Measurements from ENCODE around the gene CFAP91. TPM values are rescaled to one million over a fixed set of nuclear protein-coding genes. Genes with fewer than 3 reads are reported as not detected.

CFAP91 gene
- total and polyA plus RNA-seq, 12 donors = 0.19 to 1.6 (median 0.49) TPM

DNA sequence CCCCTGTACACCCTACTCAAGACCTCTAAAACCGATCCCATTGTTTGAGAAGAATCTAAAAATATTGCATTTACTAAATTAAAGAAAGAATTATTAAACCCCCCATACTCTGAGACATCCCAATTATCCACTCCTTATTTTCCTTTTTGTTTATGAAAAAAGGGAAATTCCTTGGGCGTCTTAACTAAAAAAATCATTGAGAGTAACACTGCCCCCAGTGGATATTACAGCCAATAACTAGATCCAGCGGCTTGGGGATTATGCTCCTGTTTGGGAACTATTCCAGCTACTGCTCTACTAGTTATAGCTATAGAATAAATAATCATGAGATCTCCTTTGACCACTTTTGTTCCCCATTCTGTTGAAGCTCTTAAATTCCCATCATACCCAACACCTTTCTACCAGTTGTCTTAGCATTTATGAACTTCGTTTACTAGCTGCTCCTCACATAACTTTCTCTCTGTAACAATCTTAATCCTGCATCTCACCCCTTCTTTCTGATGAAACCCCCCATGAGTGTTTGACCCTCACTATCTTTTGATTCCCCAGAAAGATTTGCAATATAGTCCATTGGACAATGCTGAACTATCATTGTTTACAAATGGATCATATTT lies 12.7 kb upstream of the CFAP91 start:
- intact Hi-C loops (cut with DNase I) = loop anchor here in 1 of 10 donors (10.0 kb wide), 1 partner anchor 415 kb away; no protein-coding TSS in a partner anchor
- TF ChIP-seq, protein P1, sequence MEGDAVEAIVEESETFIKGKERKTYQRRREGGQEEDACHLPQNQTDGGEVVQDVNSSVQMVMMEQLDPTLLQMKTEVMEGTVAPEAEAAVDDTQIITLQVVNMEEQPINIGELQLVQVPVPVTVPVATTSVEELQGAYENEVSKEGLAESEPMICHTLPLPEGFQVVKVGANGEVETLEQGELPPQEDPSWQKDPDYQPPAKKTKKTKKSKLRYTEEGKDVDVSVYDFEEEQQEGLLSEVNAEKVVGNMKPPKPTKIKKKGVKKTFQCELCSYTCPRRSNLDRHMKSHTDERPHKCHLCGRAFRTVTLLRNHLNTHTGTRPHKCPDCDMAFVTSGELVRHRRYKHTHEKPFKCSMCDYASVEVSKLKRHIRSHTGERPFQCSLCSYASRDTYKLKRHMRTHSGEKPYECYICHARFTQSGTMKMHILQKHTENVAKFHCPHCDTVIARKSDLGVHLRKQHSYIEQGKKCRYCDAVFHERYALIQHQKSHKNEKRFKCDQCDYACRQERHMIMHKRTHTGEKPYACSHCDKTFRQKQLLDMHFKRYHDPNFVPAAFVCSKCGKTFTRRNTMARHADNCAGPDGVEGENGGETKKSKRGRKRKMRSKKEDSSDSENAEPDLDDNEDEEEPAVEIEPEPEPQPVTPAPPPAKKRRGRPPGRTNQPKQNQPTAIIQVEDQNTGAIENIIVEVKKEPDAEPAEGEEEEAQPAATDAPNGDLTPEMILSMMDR (IDR thresholded peaks at IDR 0.05) = peak in 7 of 9 donors; percentile 47 to 61 (median 50)
- H3K27ac ChIP-seq = no peak overlapping the region
- H3K27me3 ChIP-seq = no peaks in the 10 kb centered on the region
- DNase-seq = no peak
- no peak for ATAC-seq
- WGBS, 2 donors = 55 to 56% methylated on average over 4 of the region's 4 CpGs
- H3K4me1 ChIP-seq = no peaks in the 10 kb centered on the region
- no peak overlapping the region for H3K4me3 ChIP-seq
- H3K36me3 ChIP-seq = no peaks in the 10 kb centered on the region
- peaks cover 0 to 4% (median 0%) of the 10 kb centered on the region in 11 donors for H3K9me3 ChIP-seq

DNA sequence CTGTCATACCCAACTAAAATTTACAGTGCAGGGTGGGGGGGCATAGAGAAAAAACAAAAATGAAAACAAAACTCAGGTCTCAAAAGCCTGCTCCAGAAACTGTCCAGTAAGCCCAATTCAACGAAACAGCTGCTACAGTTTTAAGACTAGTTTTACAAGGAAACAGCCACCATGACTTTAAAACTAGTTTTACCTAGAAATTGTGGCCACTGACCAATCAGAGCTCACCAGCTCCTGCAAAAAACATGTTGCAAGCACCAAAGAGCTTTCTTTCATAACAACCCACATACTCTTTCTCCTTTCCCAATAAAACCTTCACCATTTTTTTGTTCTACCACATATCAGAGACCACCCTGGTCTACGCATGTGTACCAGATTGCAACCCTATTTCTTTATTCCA lies 7.3 kb upstream of the CFAP91 start:
- H3K27me3 ChIP-seq = no peaks in the 10 kb centered on the region
- no peak overlapping the region for H3K4me3 ChIP-seq
- no peak for DNase-seq
- intact Hi-C loops (cut with DNase I) = loop anchor here in 1 of 10 donors (10.0 kb wide), 1 partner anchor 421 kb away; no protein-coding TSS in a partner anchor
- H3K27ac ChIP-seq = no peak overlapping the region
- H3K36me3 ChIP-seq = no peaks in the 10 kb centered on the region
- ATAC-seq = no peak
- WGBS, 2 donors = 91 to 95% methylated on average over 2 of the region's 2 CpGs
- H3K9me3 ChIP-seq = no peaks in the 10 kb centered on the region
- TF ChIP-seq, protein P1 (IDR thresholded peaks at IDR 0.05) = no peak
- H3K4me1 ChIP-seq = peaks cover 0 to 8% (median 3%) of the 10 kb centered on the region in 9 donors

DNA sequence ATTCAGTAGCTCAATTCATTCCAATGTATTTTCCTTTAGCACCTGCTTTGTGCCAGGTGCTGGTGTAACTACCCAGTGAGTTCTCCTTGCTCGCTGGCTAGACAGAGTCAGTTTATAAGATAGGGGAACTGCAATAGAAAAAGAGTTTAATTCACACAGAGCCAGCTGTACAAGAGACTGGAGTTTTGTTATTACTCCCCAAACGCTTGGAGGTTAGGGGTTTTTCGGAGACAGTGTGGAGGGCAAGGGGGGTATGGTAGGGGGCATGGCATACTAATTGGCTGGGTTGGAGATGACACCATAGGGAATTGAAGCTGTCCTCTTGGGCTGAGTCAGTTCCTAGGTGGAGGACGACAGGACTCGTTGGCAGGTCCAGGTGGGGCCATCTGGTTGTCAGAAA lies 5.4 kb upstream of the CFAP91 start:
- Histone ChIP-seq H3K36me3 (no peaks in the 10 kb centered on the region), H3K27me3 (no peaks in the 10 kb centered on the region), H3K27ac (no peak overlapping the region), H3K9me3 (peaks cover 0 to 6% (median 0%) of the 10 kb centered on the region in 11 donors), H3K4me3 (no peak overlapping the region), H3K4me1 (peaks cover 0 to 21% (median 7%) of the 10 kb centered on the region in 9 donors)
- DNase-seq = no peak
- TF ChIP-seq, protein P1 (IDR thresholded peaks at IDR 0.05) = no peak
- WGBS, 2 donors = 80 to 90% methylated on average over 5 of the region's 5 CpGs
- ATAC-seq = no peak
- intact Hi-C loops (cut with DNase I) = loop anchor here in 1 of 10 donors (10.0 kb wide), 1 partner anchor 423 kb away; no protein-coding TSS in a partner anchor

DNA sequence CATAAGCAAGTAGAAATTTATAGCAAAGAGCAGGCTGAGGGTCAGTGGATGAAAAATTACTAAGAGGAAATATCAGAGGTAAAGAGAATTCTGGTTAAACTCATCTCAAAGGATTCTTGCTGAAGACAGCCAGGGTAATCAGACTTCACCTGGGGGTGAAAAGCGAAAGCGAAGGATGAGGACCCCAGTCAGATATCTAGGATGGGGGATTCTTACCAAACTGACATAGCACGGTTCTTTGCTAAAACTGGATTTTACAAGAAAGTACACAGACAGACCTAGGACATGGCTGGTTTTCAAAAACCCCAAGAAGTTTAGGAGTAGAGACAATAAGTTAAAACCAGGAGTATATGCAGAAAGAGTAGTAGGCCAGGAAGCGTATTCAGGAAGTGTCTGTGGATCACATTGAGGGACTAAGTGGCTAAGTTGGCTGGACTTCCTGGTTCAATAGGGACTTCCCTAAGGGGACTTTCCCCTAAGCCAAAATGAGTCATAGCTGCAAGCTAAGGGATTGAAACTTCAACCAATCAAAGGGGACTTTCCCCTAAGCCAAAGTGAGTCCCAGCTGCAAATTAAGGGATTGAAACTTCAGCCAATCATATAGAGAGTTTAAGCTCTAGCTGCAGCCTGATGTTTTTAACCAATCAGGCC lies 2.4 kb upstream of the CFAP91 start:
- DNase-seq (peak in 1 of 2 donors; percentile 20), ATAC-seq (no peak)
- no peaks in the 10 kb centered on the region for H3K36me3 ChIP-seq
- H3K4me3 ChIP-seq = no peak overlapping the region
- peak overlapping the region in 5 of 10 donors; percentile 3 to 65 (median 48) for H3K27ac ChIP-seq
- H3K27me3 ChIP-seq = no peaks in the 10 kb centered on the region
- intact Hi-C loops (cut with DNase I) = no loop called here
- peaks cover 0 to 31% (median 15%) of the 10 kb centered on the region in 9 donors for H3K4me1 ChIP-seq
- 82 to 89% methylated on average over 4 of the region's 4 CpGs for WGBS, 2 donors
- H3K9me3 ChIP-seq = peaks cover 0 to 6% (median 0%) of the 10 kb centered on the region in 11 donors
- TF ChIP-seq, protein P1 (IDR thresholded peaks at IDR 0.05) = no peak

Measured in heart right ventricle (tissue), 16 donors.